ENCODE results near the gene NDUFA11. TPM values are rescaled to one million over a fixed set of nuclear protein-coding genes. Genes with fewer than 3 reads are reported as not detected.
A peak's percentile ranks its signal among the peaks of the same experiment; 100 is the strongest.

NDUFA11 gene
- polyA plus RNA-seq (2012; rRNA removed), result 386 and 534 TPM in 2 replicates
- polyA plus RNA-seq (2012; cell fraction: cytosol; rRNA removed), result 223 and 307 TPM in 2 replicates
- polyA plus RNA-seq (2012; cell fraction: nucleus; rRNA removed), result 249 and 444 TPM in 2 replicates

- Histone ChIP-seq H3K9me2 (no peaks in the 10 kb centered on the region), H3K4me3 (ENCODE audit: low read depth in 2 of 2, low read length in 1 of 2) (peak within 1 kb of the TSS; percentile 71 to 79), H4K20me1 (ENCODE audit: insufficient read depth) (peaks cover 14% of the 10 kb centered on the region), H3K4me2 (peak within 1 kb of the TSS; percentile 79), H3K79me2 (ENCODE audit: insufficient read depth) (peaks cover 61% of the 10 kb centered on the region), H3K27ac (ENCODE audit: low read depth in 2 of 2, low read length in 1 of 2) (peak within 1 kb of the TSS; percentile 84 to 88), H2AFZ (ENCODE audit: low read depth) (peak within 1 kb of the TSS; percentile 67; the same call in 1 of the 2 replicates), H3K27me3 (ENCODE audit: insufficient read depth) (no peaks in the 10 kb centered on the region), H3K9ac (peak within 1 kb of the TSS; percentile 97), H3K36me3 (replicated peaks in 1 of 2; ENCODE audit: control insufficient read depth in 1 of 2, insufficient read depth in 2 of 2, low read length in 1 of 2) (peaks cover 0 to 3% of the 10 kb centered on the region in 2 experiments), H3K9me3 (no peaks in the 10 kb centered on the region), H3F3A (replicated peaks; ENCODE audit: insufficient read depth) (no peaks in the 10 kb centered on the region), H3K4me1 (ENCODE audit: control insufficient read depth in 1 of 2, insufficient read depth in 2 of 2, low read depth in 1 of 2, low read length in 1 of 2) (peaks cover 0 to 5% of the 10 kb centered on the region in 2 experiments; a peak in 2 of 4 replicates)
- ChIA-PET CTCF (interaction anchor here (0.5 to 2.8 kb wide), 8 partner anchors 11 to 222 kb away, joined by 3 to 19 read pairs (median 4); no protein-coding TSS in a partner anchor), POLR2A (interaction anchor here (0.6 to 2.0 kb wide), 8 partner anchors 8 to 113 kb away, joined by 3 to 11 read pairs (median 4); partner anchors contain the start of gene DUS3L)
- under 1% methylated on average over 40 of the region's 57 CpGs for WGBS (ENCODE audit: low lambda C conversion rate)
- DNase-seq, result peak; percentile 93
- TF ChIP-seq MEF2A (IDR thresholded peaks at IDR 0.05; ENCODE audit: borderline replicate concordance, low read depth) (no peak), SIN3A (IDR thresholded peaks at IDR 0.05; ENCODE audit: borderline replicate concordance, low read depth, low read length) (peak; percentile 63; the same call in 1 of the 2 replicates), SMC3 (IDR thresholded peaks at IDR 0.05; ENCODE audit: low read depth, low read length) (no peak), FOXM1 (IDR thresholded peaks at IDR 0.05; ENCODE audit: low read depth) (no peak), JUND (IDR thresholded peaks at IDR 0.05) (no peak), NRF1 (IDR thresholded peaks at IDR 0.05; ENCODE audit: low read depth, low read length) (peak; percentile 84), YY1 (IDR thresholded peaks at IDR 0.05; ENCODE audit: low read depth) (peak; percentile 68), MXI1 (IDR thresholded peaks at IDR 0.05; ENCODE audit: low read depth, low read length) (peak; percentile 95), FOSL2 (IDR thresholded peaks at IDR 0.05; ENCODE audit: borderline replicate concordance, low read depth) (no peak), CTCF (IDR thresholded peaks at IDR 0.05) (no peak), CHD2 (IDR thresholded peaks at IDR 0.05; ENCODE audit: low read length, partially characterized antibody) (peak; percentile 100), ELF1 (IDR thresholded peaks at IDR 0.05) (peak; percentile 46; the same call in 1 of the 2 replicates), EZH2phosphoT487 (IDR thresholded peaks at IDR 0.05; ENCODE audit: borderline replicate concordance, low read depth) (no peak), NFIC (IDR thresholded peaks at IDR 0.05; ENCODE audit: borderline replicate concordance) (no peak), TAF1 (IDR thresholded peaks at IDR 0.05; ENCODE audit: borderline replicate concordance, low read depth, low read length) (peak; percentile 74), RCOR1 (IDR thresholded peaks at IDR 0.05; ENCODE audit: low read length) (peak; percentile 48), GATA2 (CRISPR knock-in tag; IDR thresholded peaks at IDR 0.05) (no peak), REST (IDR thresholded peaks at IDR 0.05; ENCODE audit: low read depth, low read length) (no peak), PBX3 (IDR thresholded peaks at IDR 0.05) (peak; percentile 74), POLR2AphosphoS5 (IDR thresholded peaks at IDR 0.05; ENCODE audit: low read depth, low read length) (peak; percentile 76), MAX (IDR thresholded peaks at IDR 0.05; ENCODE audit: low read depth) (peak; percentile 94), RFX5 (IDR thresholded peaks at IDR 0.05; ENCODE audit: low read length) (no peak), TCF12 (IDR thresholded peaks at IDR 0.05) (peak; percentile 19; the same call in 1 of the 2 replicates), ZBTB33 (IDR thresholded peaks at IDR 0.05; ENCODE audit: borderline replicate concordance, low read depth) (peak; percentile 99)
Measured at GRCh38 chr19:5903624-5904351, at the start of gene NDUFA11. TSS of gene NDUFA11 (minus strand) at chr19:5903790. CDS start at chr19:5903708, 82 bp downstream.
